Activated CD4-positive, alpha-beta T cell treated with anti-CD3 and anti-CD28 coated beads for 1 hour (primary cell): Measurements from ENCODE around the gene CDKAL1.
"Not testable (repeated sequence)": the region's sequence is repeated elsewhere in the genome, so short reads cannot be mapped to it uniquely, and the experiment has no call there.

Experiments
- DNase-seq: peaks from one replicate; pipeline ENCODE4 v3.0.0-alpha.2; 2020

The CDKAL1 gene

GRCh38 chr6:20900389-20901160 lies 366.3 kb downstream of the CDKAL1 start:
- DNase-seq, result no peak

GRCh38 chr6:20905377-20905776 lies 371.1 kb downstream of the CDKAL1 start:
- DNase-seq, result no peak

GRCh38 chr6:20906945-20907344 lies 372.7 kb downstream of the CDKAL1 start:
- DNase-seq, result no peak

GRCh38 chr6:20907486-20908071 lies 373.3 kb downstream of the CDKAL1 start:
- DNase-seq, result no peak

GRCh38 chr6:20909621-20910020 lies 375.4 kb downstream of the CDKAL1 start:
- no peak for DNase-seq

GRCh38 chr6:20911712-20912111 lies 377.5 kb downstream of the CDKAL1 start:
- DNase-seq, result no peak

GRCh38 chr6:20915156-20915555 lies 380.9 kb downstream of the CDKAL1 start:
- DNase-seq, result no peak

- DNase-seq, result no peak
These were observed 381.4 kb downstream of the CDKAL1 start for GRCh38 chr6:20915626-20916025.

- no peak for DNase-seq
These were observed 381.8 kb downstream of the CDKAL1 start for GRCh38 chr6:20916086-20916485.

GRCh38 chr6:20918868-20919267 lies 384.6 kb downstream of the CDKAL1 start:
- no peak for DNase-seq

- DNase-seq, result no peak
These were observed 385.6 kb downstream of the CDKAL1 start for GRCh38 chr6:20919677-20920385.

- no peak for DNase-seq
These were observed 387.3 kb downstream of the CDKAL1 start for GRCh38 chr6:20921578-20921977.

- DNase-seq, result no peak
These were observed 388.5 kb downstream of the CDKAL1 start for GRCh38 chr6:20922743-20923142.

- not testable (repeated sequence) for DNase-seq
These were observed 389.8 kb downstream of the CDKAL1 start for GRCh38 chr6:20924094-20924493.

- DNase-seq, result no peak
These were observed 390.8 kb downstream of the CDKAL1 start for GRCh38 chr6:20924911-20925543.

GRCh38 chr6:20927130-20927860 lies 393.0 kb downstream of the CDKAL1 start:
- no peak for DNase-seq

- no peak for DNase-seq
These were observed 395.0 kb downstream of the CDKAL1 start for GRCh38 chr6:20929283-20929682.

- DNase-seq, result no peak
These were observed 396.8 kb downstream of the CDKAL1 start for GRCh38 chr6:20931093-20931492.

GRCh38 chr6:20931772-20932171 lies 397.5 kb downstream of the CDKAL1 start:
- no peak for DNase-seq

- no peak for DNase-seq
These were observed 398.0 kb downstream of the CDKAL1 start for GRCh38 chr6:20932284-20932683.

GRCh38 chr6:20933057-20933788 lies 399.0 kb downstream of the CDKAL1 start:
- DNase-seq, result no peak

- no peak for DNase-seq
These were observed 402.7 kb downstream of the CDKAL1 start for GRCh38 chr6:20936949-20937348.
